ENCODE results near the gene APOBEC3H. TPM values are rescaled to one million over a fixed set of nuclear protein-coding genes. Genes with fewer than 3 reads are reported as not detected.
"Not testable (repeated sequence)": the region's sequence is repeated elsewhere in the genome, so short reads cannot be mapped to it uniquely, and the experiment has no call there.

The APOBEC3H gene
- total RNA-seq, 4 donors from 2014 or later, result 0.67 TPM; not detected in 3

DNA sequence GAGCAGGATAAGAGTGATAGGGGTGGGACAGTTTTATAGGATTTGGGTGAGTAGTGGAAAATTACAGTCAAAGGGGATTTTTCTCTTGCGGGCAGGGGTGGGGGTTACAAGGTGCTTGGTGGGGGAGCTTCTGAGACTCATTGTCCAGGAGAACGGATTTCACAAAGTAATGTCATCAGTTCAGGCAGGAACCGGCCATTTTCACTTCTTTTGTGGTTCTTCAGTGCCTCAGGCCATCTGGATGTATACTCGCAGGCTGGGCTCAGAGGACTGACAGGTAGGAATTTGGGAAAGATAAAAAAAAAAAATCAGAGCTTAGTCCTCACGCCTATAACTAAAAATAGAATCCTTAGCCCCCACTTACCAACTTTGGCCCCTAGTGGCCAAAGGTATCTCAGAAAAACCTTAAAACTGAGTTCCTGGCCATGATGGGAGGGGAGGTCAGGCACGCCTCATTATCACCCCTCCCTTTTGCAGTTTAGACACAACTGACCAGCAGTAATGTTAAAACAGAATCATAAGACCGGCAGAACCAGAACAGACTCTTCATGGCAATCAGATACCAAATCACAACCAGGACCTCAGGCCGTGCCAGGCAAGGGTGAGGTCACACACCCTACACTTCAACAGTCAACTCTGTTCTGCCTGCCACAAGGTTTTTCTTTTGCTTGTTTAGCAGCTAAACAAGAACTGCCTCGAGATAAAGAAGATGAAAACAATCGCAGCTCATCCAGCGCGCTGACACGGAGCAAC is 28.8 kb upstream of the APOBEC3H start:
- H3K4me3 ChIP-seq (replicated peaks in 1 of 3), result no peak overlapping the region
- DNase-seq, result peak in 1 of 2 donors; percentile 20
- 71 to 72% methylated on average over 13 of the region's 13 CpGs for WGBS, 2 donors
- TF ChIP-seq, protein P1, sequence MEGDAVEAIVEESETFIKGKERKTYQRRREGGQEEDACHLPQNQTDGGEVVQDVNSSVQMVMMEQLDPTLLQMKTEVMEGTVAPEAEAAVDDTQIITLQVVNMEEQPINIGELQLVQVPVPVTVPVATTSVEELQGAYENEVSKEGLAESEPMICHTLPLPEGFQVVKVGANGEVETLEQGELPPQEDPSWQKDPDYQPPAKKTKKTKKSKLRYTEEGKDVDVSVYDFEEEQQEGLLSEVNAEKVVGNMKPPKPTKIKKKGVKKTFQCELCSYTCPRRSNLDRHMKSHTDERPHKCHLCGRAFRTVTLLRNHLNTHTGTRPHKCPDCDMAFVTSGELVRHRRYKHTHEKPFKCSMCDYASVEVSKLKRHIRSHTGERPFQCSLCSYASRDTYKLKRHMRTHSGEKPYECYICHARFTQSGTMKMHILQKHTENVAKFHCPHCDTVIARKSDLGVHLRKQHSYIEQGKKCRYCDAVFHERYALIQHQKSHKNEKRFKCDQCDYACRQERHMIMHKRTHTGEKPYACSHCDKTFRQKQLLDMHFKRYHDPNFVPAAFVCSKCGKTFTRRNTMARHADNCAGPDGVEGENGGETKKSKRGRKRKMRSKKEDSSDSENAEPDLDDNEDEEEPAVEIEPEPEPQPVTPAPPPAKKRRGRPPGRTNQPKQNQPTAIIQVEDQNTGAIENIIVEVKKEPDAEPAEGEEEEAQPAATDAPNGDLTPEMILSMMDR (IDR thresholded peaks at IDR 0.05), result no peak
- TF ChIP-seq POLR2A (IDR thresholded peaks at IDR 0.05), result no peak
- H3K27me3 ChIP-seq, result no peaks in the 10 kb centered on the region
- H3K27ac ChIP-seq, result no peak overlapping the region
- no peaks in the 10 kb centered on the region for H3K4me1 ChIP-seq
- intact Hi-C loops (cut with DNase I), result no loop called here
- no peaks in the 10 kb centered on the region for H3K9me3 ChIP-seq
- H3K36me3 ChIP-seq, result no peaks in the 10 kb centered on the region

DNA sequence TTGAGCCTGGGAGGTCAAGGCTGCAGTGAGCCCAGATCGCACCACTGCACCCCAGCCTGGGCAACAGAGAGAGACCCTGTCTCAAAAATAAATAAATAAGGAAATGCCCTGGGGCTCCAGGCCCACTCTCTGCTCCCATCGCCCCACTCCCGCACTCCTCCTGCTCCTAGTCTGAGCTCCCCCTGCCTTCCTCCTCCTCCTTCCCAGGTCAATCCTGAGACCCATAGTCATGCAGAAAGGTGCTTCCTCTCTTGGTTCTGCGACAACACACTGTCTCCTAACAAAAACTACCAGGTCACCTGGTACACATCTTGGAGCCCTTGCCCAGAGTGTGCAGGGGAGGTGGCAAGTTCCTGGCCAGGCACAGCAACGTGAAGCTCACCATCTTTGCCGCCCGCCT is 26.9 kb upstream of the APOBEC3H start:
- H3K4me3 ChIP-seq (replicated peaks in 1 of 3), result no peak overlapping the region
- no peaks in the 10 kb centered on the region for H3K36me3 ChIP-seq
- TF ChIP-seq, protein P1 (IDR thresholded peaks at IDR 0.05), result no peak
- H3K4me1 ChIP-seq, result no peaks in the 10 kb centered on the region
- H3K27me3 ChIP-seq, result no peaks in the 10 kb centered on the region
- DNase-seq, result no peak
- 88% methylated on average over 7 of the region's 7 CpGs for WGBS, 2 donors
- intact Hi-C loops (cut with DNase I), result no loop called here
- no peaks in the 10 kb centered on the region for H3K9me3 ChIP-seq
- H3K27ac ChIP-seq, result no peak overlapping the region

DNA sequence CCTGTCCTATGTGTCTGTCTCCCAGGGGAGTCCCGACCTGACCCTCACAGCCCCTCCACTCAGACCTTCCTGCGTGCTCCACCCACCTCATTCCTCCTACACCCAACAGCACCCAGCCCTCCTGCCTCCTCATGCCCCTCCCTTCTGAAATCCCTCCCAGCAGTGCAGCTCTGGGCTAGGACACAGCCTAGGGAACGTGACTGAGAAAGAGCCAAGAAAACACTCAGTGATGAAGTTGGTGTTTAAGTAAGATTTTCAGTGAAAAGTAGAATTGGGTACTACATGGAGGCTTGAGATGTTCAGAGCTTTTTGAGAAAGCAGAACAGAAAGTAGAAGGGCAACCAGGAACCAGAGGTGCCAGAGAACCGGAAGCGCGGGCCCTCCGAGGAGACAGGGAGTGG is 24.5 kb upstream of the APOBEC3H start:
- H3K4me3 ChIP-seq (replicated peaks in 1 of 3); H3K27ac ChIP-seq; H3K4me1 ChIP-seq; H3K36me3 ChIP-seq; DNase-seq; H3K9me3 ChIP-seq; intact Hi-C loops (cut with DNase I); H3K27me3 ChIP-seq: not testable (repeated sequence)
- 78 to 91% methylated on average over 6 of the region's 7 CpGs for WGBS, 2 donors

DNA sequence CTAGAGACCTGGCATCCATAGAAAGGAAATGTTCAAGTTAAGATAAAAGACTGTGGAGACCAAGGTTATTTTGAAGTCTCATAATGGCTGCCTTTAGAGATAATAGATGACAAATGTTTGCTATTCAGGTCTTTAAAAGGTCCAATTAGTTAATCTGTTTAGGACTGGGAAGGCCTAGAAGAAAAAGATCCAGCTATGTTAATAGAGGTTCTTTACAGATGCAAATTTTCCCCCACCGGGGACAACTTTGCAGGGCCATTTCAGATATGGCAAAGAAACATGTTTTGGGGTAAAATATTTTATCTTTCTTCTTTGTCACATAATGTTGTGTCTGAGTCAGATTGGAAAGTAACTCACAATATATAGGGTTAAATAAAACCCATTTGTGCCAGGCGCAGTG is 23.1 kb upstream of the APOBEC3H start:
- Histone ChIP-seq H3K27ac (no peak overlapping the region), H3K36me3 (no peaks in the 10 kb centered on the region), H3K27me3 (no peaks in the 10 kb centered on the region), H3K4me1 (peaks cover 6 to 12% of the 10 kb centered on the region in 2 donors), H3K4me3 (replicated peaks in 1 of 3) (no peak overlapping the region), H3K9me3 (no peaks in the 10 kb centered on the region)
- DNase-seq, result no peak
- TF ChIP-seq, protein P1 (IDR thresholded peaks at IDR 0.05), result no peak
- no peak for TF ChIP-seq POLR2A (IDR thresholded peaks at IDR 0.05)
- intact Hi-C loops (cut with DNase I), result no loop called here
- 48% methylated on average over 2 of the region's 2 CpGs for WGBS, 2 donors

DNA sequence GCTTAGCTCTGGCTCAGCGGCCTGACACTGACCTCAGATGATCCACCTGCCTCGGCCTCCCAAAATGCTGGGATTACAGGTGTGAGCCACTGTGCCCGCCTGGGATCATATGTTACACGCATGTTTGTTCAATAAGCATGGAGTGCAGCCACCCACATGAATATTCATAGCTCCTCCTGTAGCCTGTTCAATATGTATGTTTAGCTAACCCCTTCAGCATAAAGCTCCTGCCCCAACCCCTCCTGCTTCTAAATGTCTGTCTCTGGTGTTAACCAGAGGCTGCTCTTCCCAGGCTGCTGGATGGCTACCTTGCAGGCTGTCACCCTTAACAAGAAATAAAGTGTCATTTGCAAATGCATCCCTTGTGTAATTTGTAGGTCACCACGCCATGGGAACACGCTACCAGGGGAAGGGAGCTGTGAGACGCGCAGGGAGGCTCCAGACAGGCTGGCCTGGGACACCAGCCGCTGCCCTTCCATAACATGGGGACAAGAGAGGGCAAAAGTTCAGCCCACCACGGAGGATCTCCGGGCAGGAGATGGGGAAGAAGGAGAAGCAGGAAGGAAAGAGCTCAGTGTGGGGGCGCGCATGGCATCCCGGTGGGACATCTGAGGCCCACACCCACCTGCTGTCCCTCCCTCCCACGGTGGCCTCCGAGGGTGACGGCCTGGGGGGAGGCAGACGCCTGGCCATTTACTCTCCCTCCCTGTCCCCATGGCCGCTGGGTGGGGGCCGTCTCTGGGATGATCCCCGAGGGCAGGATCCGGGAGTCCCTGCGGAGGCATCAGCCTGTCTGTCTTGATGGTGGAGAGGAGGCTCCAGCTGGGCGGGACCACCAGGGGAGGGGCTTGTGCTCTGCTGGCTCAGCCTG is 20.7 kb upstream of the APOBEC3H start:
- peaks cover 6 to 12% of the 10 kb centered on the region in 2 donors for H3K4me1 ChIP-seq
- intact Hi-C loops (cut with DNase I); H3K27ac ChIP-seq; H3K36me3 ChIP-seq; DNase-seq; H3K9me3 ChIP-seq; H3K27me3 ChIP-seq: not testable (repeated sequence)
- H3K4me3 ChIP-seq (replicated peaks in 1 of 3), result peak overlapping the region in 1 of 3 donors; percentile 35
- 58 to 77% methylated on average over 3 to 5 of the region's 24 CpGs for WGBS, 2 donors

All from thyroid gland (tissue), 4 donors.